Testis (tissue), 2 donors: Measurements from ENCODE around the gene MAPK8IP1.

Experiments
- POLR2A ChIP-seq: fragments of 450-650 bp; IDR thresholded peaks from one replicate; pipeline ENCODE4 v1.6.1; 2017; ENCODE audit warnings: antibody characterized with exemption, mild to moderate bottlenecking, moderate library complexity
- TF ChIP-seq, protein P1 (sequence below), 3 experiments: fragments of 450-650 bp in 2 of 3; fragments of 200-600 bp in 1 of 3; sonication (generic) in 1 of 3; IDR thresholded peaks; one replicate each; pipeline ENCODE4 v1.5.1; 2016 to 2019; ENCODE audit warnings: antibody characterized with exemption in 3 of 3, mild to moderate bottlenecking in 2 of 3, moderate library complexity in 1 of 3

- TF ChIP-seq, protein P1, sequence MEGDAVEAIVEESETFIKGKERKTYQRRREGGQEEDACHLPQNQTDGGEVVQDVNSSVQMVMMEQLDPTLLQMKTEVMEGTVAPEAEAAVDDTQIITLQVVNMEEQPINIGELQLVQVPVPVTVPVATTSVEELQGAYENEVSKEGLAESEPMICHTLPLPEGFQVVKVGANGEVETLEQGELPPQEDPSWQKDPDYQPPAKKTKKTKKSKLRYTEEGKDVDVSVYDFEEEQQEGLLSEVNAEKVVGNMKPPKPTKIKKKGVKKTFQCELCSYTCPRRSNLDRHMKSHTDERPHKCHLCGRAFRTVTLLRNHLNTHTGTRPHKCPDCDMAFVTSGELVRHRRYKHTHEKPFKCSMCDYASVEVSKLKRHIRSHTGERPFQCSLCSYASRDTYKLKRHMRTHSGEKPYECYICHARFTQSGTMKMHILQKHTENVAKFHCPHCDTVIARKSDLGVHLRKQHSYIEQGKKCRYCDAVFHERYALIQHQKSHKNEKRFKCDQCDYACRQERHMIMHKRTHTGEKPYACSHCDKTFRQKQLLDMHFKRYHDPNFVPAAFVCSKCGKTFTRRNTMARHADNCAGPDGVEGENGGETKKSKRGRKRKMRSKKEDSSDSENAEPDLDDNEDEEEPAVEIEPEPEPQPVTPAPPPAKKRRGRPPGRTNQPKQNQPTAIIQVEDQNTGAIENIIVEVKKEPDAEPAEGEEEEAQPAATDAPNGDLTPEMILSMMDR (IDR thresholded peaks at IDR 0.05): no peak
- TF ChIP-seq POLR2A: no peak
Observed at GRCh38 chr11:45933131-45933831, 47.8 kb downstream of the MAPK8IP1 start.
